C1 segment of cervical spinal cord (tissue), 14 donors: Measurements from ENCODE around the gene TUBG1.
"Not testable (repeated sequence)": the region's sequence is repeated elsewhere in the genome, so short reads cannot be mapped to it uniquely, and the experiment has no call there.

ENCODE experiments used
- DNase-seq, 14 donors: peaks; one replicate each; lab custom pipeline; 2025; lab: John Stamatoyannopoulos, UW

Gene TUBG1

GRCh38 chr17:42578282-42578869, 31.1 kb upstream of the TUBG1 start:
- DNase-seq: peak in 11 of 14 donors; percentile 8 to 58 (median 36)

- DNase-seq: no peak
Observed at GRCh38 chr17:42579794-42580551, 29.5 kb upstream of the TUBG1 start.

GRCh38 chr17:42581744-42582270, 27.7 kb upstream of the TUBG1 start:
- DNase-seq: no peak

GRCh38 chr17:42584880-42585279, 24.6 kb upstream of the TUBG1 start:
- DNase-seq: no peak

- DNase-seq: no peak
Observed at GRCh38 chr17:42585353-42585752, 24.1 kb upstream of the TUBG1 start.

- no peak for DNase-seq
Observed at GRCh38 chr17:42586514-42587230, 22.8 kb upstream of the TUBG1 start.

- DNase-seq: no peak
Observed at GRCh38 chr17:42590886-42591285, 18.6 kb upstream of the TUBG1 start.

- no peak for DNase-seq
Observed at GRCh38 chr17:42591411-42591810, 18.1 kb upstream of the TUBG1 start.

GRCh38 chr17:42596386-42596785, 13.1 kb upstream of the TUBG1 start:
- no peak for DNase-seq

- no peak for DNase-seq
Observed at GRCh38 chr17:42598905-42599304, 10.6 kb upstream of the TUBG1 start.

- DNase-seq: no peak
Observed at GRCh38 chr17:42603318-42603717, 6.2 kb upstream of the TUBG1 start.

GRCh38 chr17:42607769-42608168, 1.7 kb upstream of the TUBG1 start:
- no peak for DNase-seq

GRCh38 chr17:42608305-42609181, 940 bp upstream of the TUBG1 start:
- DNase-seq: peak in 3 of 14 donors; percentile 32 to 46 (median 37)

GRCh38 chr17:42609814-42610801, 625 bp downstream of the TUBG1 start:
- not testable (repeated sequence) for DNase-seq

GRCh38 chr17:42612013-42612412, 2.5 kb downstream of the TUBG1 start:
- DNase-seq: no peak

- no peak for DNase-seq
Observed at GRCh38 chr17:42613699-42614295, 4.3 kb downstream of the TUBG1 start.

GRCh38 chr17:42617956-42618431, 8.5 kb downstream of the TUBG1 start:
- DNase-seq: no peak

- DNase-seq: peak in 3 of 14 donors; percentile 1 to 3 (median 2)
Observed at GRCh38 chr17:42618442-42619150, 9.1 kb downstream of the TUBG1 start.

GRCh38 chr17:42621987-42622386, 12.5 kb downstream of the TUBG1 start:
- DNase-seq: not testable (repeated sequence)
